Caco-2 (cell line): Measurements from ENCODE around the gene EZH2. TPM values are rescaled to one million over a fixed set of nuclear protein-coding genes. Genes with fewer than 3 reads are reported as not detected.

Source experiments
- BruUV-seq: library from RNA; stranded (reverse); fragments of 400-500 nt; replicated peaks from 2 replicates; lab custom pipeline; 2021; lab: Mats Ljungman, UMichigan
- CTCF ChIA-PET: fragments of 300-600 bp; sonication (Branson Sonifier 250); formaldehyde crosslinking; loops from one replicate; lab custom pipeline; 2022; ENCODE audit warnings: antibody characterized with exemption; lab: Charles Lee
- POLR2A ChIA-PET: fragments of 300-600 bp; sonication (Branson Sonifier 250); formaldehyde crosslinking; loops from one replicate; lab custom pipeline; 2022; ENCODE audit warnings: antibody characterized with exemption; lab: Charles Lee
- DNase-seq, 2 experiments: peaks; one replicate each; pipeline versions ENCODE4 v3.0.0 to v3.0.0-alpha.2; 2020 to 2022
- H3K27me3 ChIP-seq: replicated peaks from 2 replicates; pipeline ENCODE4 v1.6.0; 2011; ENCODE audit warnings: low read length; ENCODE audit not compliant: control insufficient read depth, insufficient read depth
- H3K36me3 ChIP-seq: 2 replicates; pipeline ENCODE4 v1.5.1; 2011; ENCODE audit warnings: low read length; ENCODE audit not compliant: control insufficient read depth, insufficient read depth
- H3K4me1 ChIP-seq: fragments of 250-450 bp; sonication (Bioruptor Pico); 2 replicates; pipeline ENCODE4 v1.5.1; 2020; ENCODE audit warnings: mild to moderate bottlenecking
- H3K4me3 ChIP-seq: 2 replicates; pipeline ENCODE4 v1.5.1; 2011; ENCODE audit warnings: low read depth, mild to moderate bottlenecking, control low read depth, low read length
- H3K9me3 ChIP-seq: fragments of 250-450 bp; sonication (Bioruptor Pico); 2 replicates; pipeline ENCODE4 v1.5.1; 2020; ENCODE audit warnings: mild to moderate bottlenecking, moderate library complexity
- H3K27ac Mint-ChIP-seq: one replicate; pipeline ENCODE4 v1.8.0; 2022; ENCODE audit warnings: mixed read lengths; ENCODE audit not compliant: unreplicated experiment
- H3K27me3 Mint-ChIP-seq: one replicate; pipeline ENCODE4 v1.8.0; 2022; ENCODE audit warnings: mixed read lengths; ENCODE audit not compliant: insufficient read depth, unreplicated experiment
- H3K36me3 Mint-ChIP-seq: one replicate; pipeline ENCODE4 v1.8.0; 2022; ENCODE audit warnings: mild to moderate bottlenecking, mixed read lengths; ENCODE audit not compliant: insufficient read depth, unreplicated experiment
- H3K4me1 Mint-ChIP-seq: one replicate; pipeline ENCODE4 v1.8.0; 2022; ENCODE audit warnings: low read depth, mixed read lengths; ENCODE audit not compliant: unreplicated experiment
- H3K4me3 Mint-ChIP-seq: one replicate; pipeline ENCODE4 v1.8.0; 2022; ENCODE audit warnings: mild to moderate bottlenecking, moderate library complexity, mixed read lengths; ENCODE audit not compliant: unreplicated experiment
- H3K9me3 Mint-ChIP-seq: one replicate; pipeline ENCODE4 v1.8.0; 2022; ENCODE audit warnings: mixed read lengths; ENCODE audit not compliant: unreplicated experiment
- intact Hi-C: fragments of 100-400 bp; cut with micrococcal nuclease; formaldehyde crosslinking; loops from one replicate; pipeline ENCODE4 v1.10.0; 2022; ENCODE audit not compliant: unreplicated experiment
- total RNA-seq: library from RNA; stranded (reverse); gene quantifications from 2 replicates; pipeline ENCODE4 v1.2.3, GENCODE V29; 2022
- TF ChIP-seq, protein P1 (sequence below), 2 experiments: fragments of 200-600 bp in 1 of 2; IDR thresholded peaks; 1 replicate in 1 of 2; 2 replicates in 1 of 2; pipeline versions ENCODE4 v1.5.1 to v1.8.0; 2011 to 2022; ENCODE audit warnings: antibody characterized with exemption in 1 of 2, control low read depth in 1 of 2, inconsistent platforms in 1 of 2, low read depth in 1 of 2, low read length in 1 of 2, mild to moderate bottlenecking in 1 of 2, moderate library complexity in 1 of 2; ENCODE audit not compliant: insufficient read depth in 1 of 2, severe bottlenecking in 1 of 2, unreplicated experiment in 1 of 2

EZH2 gene
- total RNA-seq, 1 experiment from 2014 or later, result 63.7 TPM

DNA sequence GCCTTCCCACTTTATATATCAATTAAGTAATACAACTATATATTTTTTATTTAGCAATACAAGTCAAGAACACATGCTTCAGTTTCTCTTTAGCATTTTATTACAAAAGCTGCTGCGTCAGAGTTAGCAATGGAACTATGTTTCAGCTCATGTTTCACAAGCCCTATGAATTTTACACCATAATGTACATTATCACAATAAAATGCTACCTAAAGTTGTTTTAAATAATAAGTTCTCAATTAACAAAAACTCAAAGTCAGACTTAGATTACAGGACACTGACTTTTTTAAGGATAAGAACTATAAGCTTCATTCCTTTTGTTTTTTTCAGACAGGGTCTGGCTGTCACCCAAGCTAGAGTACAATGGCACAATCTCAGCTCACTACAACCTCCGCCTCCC lies 52.3 kb downstream of the EZH2 start:
- no peak overlapping the region for H3K4me3 ChIP-seq
- intact Hi-C loops, result no loop called here
- TF ChIP-seq, protein P1, sequence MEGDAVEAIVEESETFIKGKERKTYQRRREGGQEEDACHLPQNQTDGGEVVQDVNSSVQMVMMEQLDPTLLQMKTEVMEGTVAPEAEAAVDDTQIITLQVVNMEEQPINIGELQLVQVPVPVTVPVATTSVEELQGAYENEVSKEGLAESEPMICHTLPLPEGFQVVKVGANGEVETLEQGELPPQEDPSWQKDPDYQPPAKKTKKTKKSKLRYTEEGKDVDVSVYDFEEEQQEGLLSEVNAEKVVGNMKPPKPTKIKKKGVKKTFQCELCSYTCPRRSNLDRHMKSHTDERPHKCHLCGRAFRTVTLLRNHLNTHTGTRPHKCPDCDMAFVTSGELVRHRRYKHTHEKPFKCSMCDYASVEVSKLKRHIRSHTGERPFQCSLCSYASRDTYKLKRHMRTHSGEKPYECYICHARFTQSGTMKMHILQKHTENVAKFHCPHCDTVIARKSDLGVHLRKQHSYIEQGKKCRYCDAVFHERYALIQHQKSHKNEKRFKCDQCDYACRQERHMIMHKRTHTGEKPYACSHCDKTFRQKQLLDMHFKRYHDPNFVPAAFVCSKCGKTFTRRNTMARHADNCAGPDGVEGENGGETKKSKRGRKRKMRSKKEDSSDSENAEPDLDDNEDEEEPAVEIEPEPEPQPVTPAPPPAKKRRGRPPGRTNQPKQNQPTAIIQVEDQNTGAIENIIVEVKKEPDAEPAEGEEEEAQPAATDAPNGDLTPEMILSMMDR (IDR thresholded peaks at IDR 0.05; ENCODE audit: insufficient read depth in 1 of 2, low read depth in 1 of 2, low read length in 1 of 2, severe bottlenecking in 1 of 2, unreplicated experiment in 1 of 2), result no peak
- Mint-ChIP-seq H3K27me3 (no peaks in the 10 kb centered on the region), H3K27ac (no peak overlapping the region), H3K4me1 (no peaks in the 10 kb centered on the region), H3K36me3 (peaks cover 37% of the 10 kb centered on the region), H3K9me3 (no peaks in the 10 kb centered on the region), H3K4me3 (no peak overlapping the region)
- no TSS peak for BruUV-seq
- no peaks in the 10 kb centered on the region for H3K9me3 ChIP-seq
- H3K27me3 ChIP-seq, result no peaks in the 10 kb centered on the region
- no peaks in the 10 kb centered on the region for H3K36me3 ChIP-seq
- no peaks in the 10 kb centered on the region for H3K4me1 ChIP-seq
- CTCF ChIA-PET, result no interaction called here
- POLR2A ChIA-PET, result interaction anchor here (0.5 kb wide), 1 partner anchor 234 kb away, joined by 3 read pairs; no protein-coding TSS in a partner anchor
- DNase-seq, result no peak

DNA sequence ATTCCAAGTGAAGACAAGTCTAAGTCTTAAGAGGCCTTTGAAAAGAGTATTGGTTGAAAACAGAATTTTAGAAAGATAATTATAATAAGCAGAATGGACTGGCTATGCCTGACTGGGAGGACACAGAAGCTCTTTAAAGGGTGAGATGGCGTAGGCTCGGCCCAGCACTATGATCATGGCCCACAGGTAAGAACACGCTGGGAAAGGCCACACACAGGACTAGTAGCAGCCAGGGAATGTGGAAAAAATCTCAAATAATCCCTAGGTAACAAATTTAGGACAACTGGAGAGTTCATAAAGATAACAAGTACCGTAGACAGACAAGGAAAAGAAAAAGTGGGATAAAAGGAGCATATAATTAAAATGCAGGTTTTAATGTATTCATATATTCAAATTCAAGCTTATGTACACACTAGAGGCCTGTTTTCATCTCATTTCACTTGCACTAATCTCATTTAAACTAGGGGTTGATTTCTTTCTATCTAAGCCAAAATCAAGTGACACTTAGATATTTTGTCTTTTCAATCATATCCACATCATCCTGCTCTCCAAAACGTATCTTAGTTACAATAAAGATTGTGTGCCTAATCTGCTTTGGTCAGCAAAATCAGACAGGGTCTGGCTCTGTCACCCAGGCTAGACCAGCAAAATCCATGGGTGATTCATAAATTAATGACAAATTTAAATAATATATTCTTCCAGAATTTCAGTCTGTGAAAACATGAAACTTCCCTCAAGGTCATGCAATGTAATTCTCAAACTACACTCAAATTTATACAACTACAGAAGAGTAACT lies 53.0 kb downstream of the EZH2 start:
- no peaks in the 10 kb centered on the region for H3K27me3 Mint-ChIP-seq
- no peak for DNase-seq
- H3K9me3 ChIP-seq, result no peaks in the 10 kb centered on the region
- ChIA-PET CTCF (no interaction called here), POLR2A (interaction anchor here (0.5 kb wide), 1 partner anchor 235 kb away, joined by 3 read pairs; no protein-coding TSS in a partner anchor)
- no peak overlapping the region for H3K27ac Mint-ChIP-seq
- no peaks in the 10 kb centered on the region for H3K4me1 Mint-ChIP-seq
- TF ChIP-seq, protein P1 (IDR thresholded peaks at IDR 0.05; ENCODE audit: insufficient read depth in 1 of 2, low read depth in 1 of 2, low read length in 1 of 2, severe bottlenecking in 1 of 2, unreplicated experiment in 1 of 2), result no peak
- intact Hi-C loops, result no loop called here
- no TSS peak for BruUV-seq
- no peaks in the 10 kb centered on the region for H3K36me3 ChIP-seq
- no peak overlapping the region for H3K4me3 Mint-ChIP-seq
- no peaks in the 10 kb centered on the region for H3K27me3 ChIP-seq
- H3K9me3 Mint-ChIP-seq, result no peaks in the 10 kb centered on the region
- no peaks in the 10 kb centered on the region for H3K4me1 ChIP-seq
- H3K4me3 ChIP-seq, result no peak overlapping the region
- H3K36me3 Mint-ChIP-seq, result peaks cover 36% of the 10 kb centered on the region

DNA sequence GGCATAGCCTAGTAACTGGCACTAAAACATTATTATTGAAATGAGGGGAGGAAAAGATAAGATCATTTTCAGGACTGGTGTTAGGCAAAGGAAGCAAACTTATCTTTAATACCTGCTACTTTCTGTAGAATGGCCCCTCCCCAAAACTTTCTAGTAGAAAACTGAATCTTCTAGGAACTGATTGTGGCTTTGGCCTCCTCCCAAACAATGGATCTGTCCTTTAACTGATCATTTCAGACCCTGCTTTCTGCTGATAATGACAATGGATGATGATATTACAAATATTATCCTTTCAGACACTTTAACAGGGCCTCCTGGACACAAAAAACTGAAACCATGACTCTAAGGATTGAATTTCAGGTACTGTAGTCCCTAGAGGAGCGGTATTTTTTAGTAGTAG lies 55.1 kb downstream of the EZH2 start:
- CTCF ChIA-PET, result no interaction called here
- H3K27me3 ChIP-seq, result no peaks in the 10 kb centered on the region
- POLR2A ChIA-PET, result no interaction called here
- Mint-ChIP-seq H3K9me3 (no peaks in the 10 kb centered on the region), H3K27me3 (no peaks in the 10 kb centered on the region), H3K4me3 (no peak overlapping the region), H3K36me3 (peaks cover 46% of the 10 kb centered on the region), H3K27ac (no peak overlapping the region), H3K4me1 (no peaks in the 10 kb centered on the region)
- H3K9me3 ChIP-seq, result no peaks in the 10 kb centered on the region
- intact Hi-C loops, result no loop called here
- no peak for DNase-seq
- H3K36me3 ChIP-seq, result no peaks in the 10 kb centered on the region
- no peaks in the 10 kb centered on the region for H3K4me1 ChIP-seq
- BruUV-seq, result no TSS peak
- TF ChIP-seq, protein P1 (IDR thresholded peaks at IDR 0.05; ENCODE audit: insufficient read depth in 1 of 2, low read depth in 1 of 2, low read length in 1 of 2, severe bottlenecking in 1 of 2, unreplicated experiment in 1 of 2), result no peak
- no peak overlapping the region for H3K4me3 ChIP-seq
